ENCODE measurements around the gene EVC2.

DNA sequence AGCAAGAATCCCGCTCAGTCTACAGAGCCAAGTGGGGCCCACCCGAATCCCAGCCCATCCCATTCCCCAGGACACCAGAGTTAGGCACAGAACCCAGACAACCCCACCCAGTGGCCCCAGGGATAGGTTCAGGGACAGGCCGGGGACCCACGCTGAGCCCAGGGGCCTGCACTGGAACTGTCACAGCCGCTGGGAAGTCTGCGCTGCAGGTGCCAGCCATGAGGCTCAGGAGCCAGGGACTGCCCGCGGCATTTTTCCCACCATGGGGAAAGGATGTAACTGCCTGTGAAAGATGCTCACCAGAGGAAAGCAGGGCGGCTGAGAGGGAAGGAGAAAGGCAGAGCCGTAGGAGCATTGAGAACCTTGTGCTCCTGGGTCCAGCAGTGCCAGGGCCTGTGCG lies 12.0 kb downstream of the EVC2 start:
- TF ChIP-seq, protein P1, sequence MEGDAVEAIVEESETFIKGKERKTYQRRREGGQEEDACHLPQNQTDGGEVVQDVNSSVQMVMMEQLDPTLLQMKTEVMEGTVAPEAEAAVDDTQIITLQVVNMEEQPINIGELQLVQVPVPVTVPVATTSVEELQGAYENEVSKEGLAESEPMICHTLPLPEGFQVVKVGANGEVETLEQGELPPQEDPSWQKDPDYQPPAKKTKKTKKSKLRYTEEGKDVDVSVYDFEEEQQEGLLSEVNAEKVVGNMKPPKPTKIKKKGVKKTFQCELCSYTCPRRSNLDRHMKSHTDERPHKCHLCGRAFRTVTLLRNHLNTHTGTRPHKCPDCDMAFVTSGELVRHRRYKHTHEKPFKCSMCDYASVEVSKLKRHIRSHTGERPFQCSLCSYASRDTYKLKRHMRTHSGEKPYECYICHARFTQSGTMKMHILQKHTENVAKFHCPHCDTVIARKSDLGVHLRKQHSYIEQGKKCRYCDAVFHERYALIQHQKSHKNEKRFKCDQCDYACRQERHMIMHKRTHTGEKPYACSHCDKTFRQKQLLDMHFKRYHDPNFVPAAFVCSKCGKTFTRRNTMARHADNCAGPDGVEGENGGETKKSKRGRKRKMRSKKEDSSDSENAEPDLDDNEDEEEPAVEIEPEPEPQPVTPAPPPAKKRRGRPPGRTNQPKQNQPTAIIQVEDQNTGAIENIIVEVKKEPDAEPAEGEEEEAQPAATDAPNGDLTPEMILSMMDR (IDR thresholded peaks at IDR 0.05; ENCODE audit: poor library complexity, severe bottlenecking) = no peak
- TF ChIP-seq EZH2 (IDR thresholded peaks at IDR 0.05; ENCODE audit: borderline replicate concordance, insufficient read depth, low read length, poor library complexity, severe bottlenecking) = no peak
- TF ChIP-seq POLR2AphosphoS5 (IDR thresholded peaks at IDR 0.05) = no peak
- TF ChIP-seq, protein P2, sequence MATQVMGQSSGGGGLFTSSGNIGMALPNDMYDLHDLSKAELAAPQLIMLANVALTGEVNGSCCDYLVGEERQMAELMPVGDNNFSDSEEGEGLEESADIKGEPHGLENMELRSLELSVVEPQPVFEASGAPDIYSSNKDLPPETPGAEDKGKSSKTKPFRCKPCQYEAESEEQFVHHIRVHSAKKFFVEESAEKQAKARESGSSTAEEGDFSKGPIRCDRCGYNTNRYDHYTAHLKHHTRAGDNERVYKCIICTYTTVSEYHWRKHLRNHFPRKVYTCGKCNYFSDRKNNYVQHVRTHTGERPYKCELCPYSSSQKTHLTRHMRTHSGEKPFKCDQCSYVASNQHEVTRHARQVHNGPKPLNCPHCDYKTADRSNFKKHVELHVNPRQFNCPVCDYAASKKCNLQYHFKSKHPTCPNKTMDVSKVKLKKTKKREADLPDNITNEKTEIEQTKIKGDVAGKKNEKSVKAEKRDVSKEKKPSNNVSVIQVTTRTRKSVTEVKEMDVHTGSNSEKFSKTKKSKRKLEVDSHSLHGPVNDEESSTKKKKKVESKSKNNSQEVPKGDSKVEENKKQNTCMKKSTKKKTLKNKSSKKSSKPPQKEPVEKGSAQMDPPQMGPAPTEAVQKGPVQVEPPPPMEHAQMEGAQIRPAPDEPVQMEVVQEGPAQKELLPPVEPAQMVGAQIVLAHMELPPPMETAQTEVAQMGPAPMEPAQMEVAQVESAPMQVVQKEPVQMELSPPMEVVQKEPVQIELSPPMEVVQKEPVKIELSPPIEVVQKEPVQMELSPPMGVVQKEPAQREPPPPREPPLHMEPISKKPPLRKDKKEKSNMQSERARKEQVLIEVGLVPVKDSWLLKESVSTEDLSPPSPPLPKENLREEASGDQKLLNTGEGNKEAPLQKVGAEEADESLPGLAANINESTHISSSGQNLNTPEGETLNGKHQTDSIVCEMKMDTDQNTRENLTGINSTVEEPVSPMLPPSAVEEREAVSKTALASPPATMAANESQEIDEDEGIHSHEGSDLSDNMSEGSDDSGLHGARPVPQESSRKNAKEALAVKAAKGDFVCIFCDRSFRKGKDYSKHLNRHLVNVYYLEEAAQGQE (IDR thresholded peaks at IDR 0.05; ENCODE audit: borderline replicate concordance) = no peak
- no peak for TF ChIP-seq EP300 (conservative IDR thresholded peaks at IDR 0.05; ENCODE audit: poor library complexity, severe bottlenecking)
- no peak for TF ChIP-seq RAD21 (conservative IDR thresholded peaks at IDR 0.05)
- no peak for TF ChIP-seq MXI1 (conservative IDR thresholded peaks at IDR 0.05; ENCODE audit: poor library complexity, severe bottlenecking)
